ENCODE data around the gene SLC51A.

Gene SLC51A

DNA sequence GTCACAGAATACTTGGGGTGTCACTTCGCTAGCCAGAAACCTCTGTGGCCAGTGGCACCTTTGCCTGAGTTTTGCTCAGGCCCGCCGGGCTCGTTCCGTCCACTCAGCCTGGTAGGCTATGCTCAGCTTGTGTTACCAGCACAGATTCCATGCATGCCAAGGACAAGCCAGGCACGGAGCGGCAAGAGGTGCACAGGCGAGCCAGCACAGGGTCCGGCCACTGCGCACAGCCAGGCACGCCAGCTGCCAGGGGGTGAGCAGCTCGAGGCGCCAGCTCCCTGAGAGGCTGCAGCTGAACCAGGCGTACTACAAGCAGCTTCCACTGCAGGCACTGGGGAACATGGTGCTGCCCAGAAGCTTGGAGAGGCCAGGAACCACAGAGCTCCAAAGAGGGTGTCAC is 56.5 kb downstream of the SLC51A start:
- TF ChIP-seq CREB1 (IDR thresholded peaks at IDR 0.05; ENCODE audit: low read depth) (no peak), CEBPB (IDR thresholded peaks at IDR 0.05) (no peak), YY1 (IDR thresholded peaks at IDR 0.05; ENCODE audit: low read depth) (no peak), ZBTB7A (IDR thresholded peaks at IDR 0.05; ENCODE audit: low read depth) (no peak), TCF12 (IDR thresholded peaks at IDR 0.05; ENCODE audit: low read depth) (no peak), EP300 (IDR thresholded peaks at IDR 0.05; ENCODE audit: borderline replicate concordance) (no peak), TAF1 (IDR thresholded peaks at IDR 0.05; ENCODE audit: low read depth) (no peak), REST (IDR thresholded peaks at IDR 0.05; ENCODE audit: low read depth) (no peak), RAD21 (IDR thresholded peaks at IDR 0.05; ENCODE audit: low read depth) (no peak), FOXM1 (IDR thresholded peaks at IDR 0.05; ENCODE audit: borderline replicate concordance, low read depth) (no peak), EGR1 (IDR thresholded peaks at IDR 0.05) (no peak), NFIC (IDR thresholded peaks at IDR 0.05) (no peak)
- TF ChIP-seq, protein P1, sequence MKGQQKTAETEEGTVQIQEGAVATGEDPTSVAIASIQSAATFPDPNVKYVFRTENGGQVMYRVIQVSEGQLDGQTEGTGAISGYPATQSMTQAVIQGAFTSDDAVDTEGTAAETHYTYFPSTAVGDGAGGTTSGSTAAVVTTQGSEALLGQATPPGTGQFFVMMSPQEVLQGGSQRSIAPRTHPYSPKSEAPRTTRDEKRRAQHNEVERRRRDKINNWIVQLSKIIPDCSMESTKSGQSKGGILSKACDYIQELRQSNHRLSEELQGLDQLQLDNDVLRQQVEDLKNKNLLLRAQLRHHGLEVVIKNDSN (IDR thresholded peaks at IDR 0.05): no peak
- TF ChIP-seq, protein P2, sequence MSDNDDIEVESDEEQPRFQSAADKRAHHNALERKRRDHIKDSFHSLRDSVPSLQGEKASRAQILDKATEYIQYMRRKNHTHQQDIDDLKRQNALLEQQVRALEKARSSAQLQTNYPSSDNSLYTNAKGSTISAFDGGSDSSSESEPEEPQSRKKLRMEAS (IDR thresholded peaks at IDR 0.05): no peak

- TF ChIP-seq CEBPB (IDR thresholded peaks at IDR 0.05): no peak
- no peak for TF ChIP-seq TCF12 (IDR thresholded peaks at IDR 0.05; ENCODE audit: low read depth)
- no peak for TF ChIP-seq EP300 (IDR thresholded peaks at IDR 0.05; ENCODE audit: borderline replicate concordance)
- TF ChIP-seq, protein P1 (IDR thresholded peaks at IDR 0.05): no peak
- TF ChIP-seq RAD21 (IDR thresholded peaks at IDR 0.05; ENCODE audit: low read depth): no peak
- TF ChIP-seq EGR1 (IDR thresholded peaks at IDR 0.05): no peak
- no peak for TF ChIP-seq TAF1 (IDR thresholded peaks at IDR 0.05; ENCODE audit: low read depth)
- no peak for TF ChIP-seq ZBTB7A (IDR thresholded peaks at IDR 0.05; ENCODE audit: low read depth)
- TF ChIP-seq TEAD4 (IDR thresholded peaks at IDR 0.05): no peak
- no peak for TF ChIP-seq REST (IDR thresholded peaks at IDR 0.05; ENCODE audit: low read depth)
- no peak for TF ChIP-seq CREB1 (IDR thresholded peaks at IDR 0.05; ENCODE audit: low read depth)
- no peak for TF ChIP-seq FOXM1 (IDR thresholded peaks at IDR 0.05; ENCODE audit: borderline replicate concordance, low read depth)
- no peak for TF ChIP-seq NFIC (IDR thresholded peaks at IDR 0.05)
- TF ChIP-seq YY1 (IDR thresholded peaks at IDR 0.05; ENCODE audit: low read depth): no peak
- TF ChIP-seq, protein P2 (IDR thresholded peaks at IDR 0.05): no peak
Observed at GRCh38 chr3:196273655-196274054, 57.3 kb downstream of the SLC51A start.

DNA sequence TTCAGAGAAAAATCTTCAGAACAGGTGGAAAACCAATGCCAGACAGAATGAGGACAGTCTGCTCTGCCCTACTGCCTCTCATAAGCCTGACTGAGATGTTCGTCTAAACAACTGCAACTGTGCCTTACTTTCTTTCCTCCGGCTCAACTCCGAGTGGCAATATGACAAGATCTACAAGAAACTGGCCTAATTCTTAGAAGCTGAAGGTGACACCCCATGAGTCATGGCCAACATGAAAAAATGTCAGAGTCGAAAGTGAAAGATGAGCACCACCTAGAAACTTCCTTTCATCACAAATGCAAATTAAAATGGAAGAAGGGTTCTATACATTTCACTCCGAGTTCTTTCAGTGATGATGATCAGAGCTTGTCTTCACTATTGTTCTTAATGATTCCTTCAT is 58.3 kb downstream of the SLC51A start:
- TF ChIP-seq EGR1 (IDR thresholded peaks at IDR 0.05): no peak
- TF ChIP-seq TEAD4 (IDR thresholded peaks at IDR 0.05): no peak
- TF ChIP-seq, protein P1 (IDR thresholded peaks at IDR 0.05): no peak
- TF ChIP-seq FOXM1 (IDR thresholded peaks at IDR 0.05; ENCODE audit: borderline replicate concordance, low read depth): no peak
- TF ChIP-seq RAD21 (IDR thresholded peaks at IDR 0.05; ENCODE audit: low read depth): no peak
- no peak for TF ChIP-seq CREB1 (IDR thresholded peaks at IDR 0.05; ENCODE audit: low read depth)
- TF ChIP-seq NFIC (IDR thresholded peaks at IDR 0.05): no peak

DNA sequence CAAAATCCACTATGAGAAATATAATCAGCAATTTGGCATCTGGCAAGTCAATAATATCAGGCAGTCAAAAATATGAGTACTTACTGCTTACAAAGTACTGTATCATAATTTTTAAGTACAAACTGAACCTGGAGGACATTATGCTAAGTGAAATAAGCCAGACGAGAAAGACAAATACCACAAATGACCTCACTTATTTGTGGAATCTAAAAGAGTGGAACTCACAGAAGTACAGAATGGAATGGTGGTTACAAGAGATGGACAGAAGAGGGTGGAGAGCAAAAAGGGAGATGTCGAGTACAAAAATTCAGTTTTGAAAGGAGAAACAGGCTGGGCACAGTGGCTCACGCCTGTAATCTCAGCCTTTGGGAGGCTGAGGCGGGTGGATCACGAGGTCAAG is 58.8 kb downstream of the SLC51A start:
- no peak for TF ChIP-seq TCF12 (IDR thresholded peaks at IDR 0.05; ENCODE audit: low read depth)
- TF ChIP-seq RAD21 (IDR thresholded peaks at IDR 0.05; ENCODE audit: low read depth): no peak
- no peak for TF ChIP-seq EP300 (IDR thresholded peaks at IDR 0.05; ENCODE audit: borderline replicate concordance)
- TF ChIP-seq NFIC (IDR thresholded peaks at IDR 0.05): no peak
- TF ChIP-seq, protein P1 (IDR thresholded peaks at IDR 0.05): no peak
- no peak for TF ChIP-seq CEBPB (IDR thresholded peaks at IDR 0.05)
- no peak for TF ChIP-seq ZBTB7A (IDR thresholded peaks at IDR 0.05; ENCODE audit: low read depth)
- no peak for TF ChIP-seq YY1 (IDR thresholded peaks at IDR 0.05; ENCODE audit: low read depth)

GRCh38 chr3:196280689-196281440 is 64.5 kb downstream of the SLC51A start:
- TF ChIP-seq, protein P2 (IDR thresholded peaks at IDR 0.05): no peak
- TF ChIP-seq CEBPB (IDR thresholded peaks at IDR 0.05): no peak
- TF ChIP-seq, protein P1 (IDR thresholded peaks at IDR 0.05): no peak
- TF ChIP-seq REST (IDR thresholded peaks at IDR 0.05; ENCODE audit: low read depth): no peak
- no peak for TF ChIP-seq EP300 (IDR thresholded peaks at IDR 0.05; ENCODE audit: borderline replicate concordance)
- TF ChIP-seq YY1 (IDR thresholded peaks at IDR 0.05; ENCODE audit: low read depth): no peak
- TF ChIP-seq TAF1 (IDR thresholded peaks at IDR 0.05; ENCODE audit: low read depth): no peak
- TF ChIP-seq NFIC (IDR thresholded peaks at IDR 0.05): no peak
- TF ChIP-seq ZBTB7A (IDR thresholded peaks at IDR 0.05; ENCODE audit: low read depth): no peak
- TF ChIP-seq RAD21 (IDR thresholded peaks at IDR 0.05; ENCODE audit: low read depth): no peak
- no peak for TF ChIP-seq TEAD4 (IDR thresholded peaks at IDR 0.05)
- TF ChIP-seq FOXM1 (IDR thresholded peaks at IDR 0.05; ENCODE audit: borderline replicate concordance, low read depth): no peak
- no peak for TF ChIP-seq EGR1 (IDR thresholded peaks at IDR 0.05)
- TF ChIP-seq TCF12 (IDR thresholded peaks at IDR 0.05; ENCODE audit: low read depth): no peak
- no peak for TF ChIP-seq CREB1 (IDR thresholded peaks at IDR 0.05; ENCODE audit: low read depth)

All from Ishikawa (cell line).